Muscle layer of colon (tissue), 2 donors: ENCODE results near the gene HK1.

Experiments
- H3K27ac ChIP-seq: one replicate; pipeline ENCODE4 v1.7.0; 2013; ENCODE audit warnings: low read depth, mild to moderate bottlenecking, low read length, moderate library complexity
- H3K27me3 ChIP-seq, 2 donors: one replicate each; pipeline ENCODE4 v1.7.0; 2013; ENCODE audit warnings: low read length in 2 of 2, mild to moderate bottlenecking in 2 of 2; ENCODE audit not compliant: insufficient read depth in 2 of 2, control insufficient read depth in 1 of 2
- H3K36me3 ChIP-seq: one replicate; pipeline ENCODE4 v1.7.0; 2013; ENCODE audit warnings: mild to moderate bottlenecking, low read length; ENCODE audit not compliant: insufficient read depth
- H3K4me1 ChIP-seq: one replicate; pipeline ENCODE4 v1.7.0; 2013; ENCODE audit warnings: mild to moderate bottlenecking, low read length; ENCODE audit not compliant: insufficient read depth
- H3K4me3 ChIP-seq, 2 donors: one replicate each; pipeline ENCODE4 v1.7.0; 2013; ENCODE audit warnings: low read length in 2 of 2, low read depth in 1 of 2, mild to moderate bottlenecking in 1 of 2, moderate library complexity in 1 of 2
- H3K9ac ChIP-seq: one replicate; pipeline ENCODE4 v1.7.0; 2013; ENCODE audit warnings: low read length
- H3K9me3 ChIP-seq: one replicate; pipeline ENCODE4 v1.7.0; 2013; ENCODE audit warnings: mild to moderate bottlenecking, low read length
- donor health status: abdominal sarcoma.
- donor health status: Adenocarcinoma of cecum.

Gene HK1

GRCh38 chr10:69418052-69418752 lies 139.9 kb downstream of the HK1 start:
- Histone ChIP-seq H3K9me3 (no peaks in the 10 kb centered on the region), H3K4me3 (peak overlapping the region; percentile 25 to 41), H3K4me1 (peaks cover 52% of the 10 kb centered on the region), H3K27me3 (no peaks in the 10 kb centered on the region), H3K9ac (peak overlapping the region; percentile 72), H3K36me3 (no peaks in the 10 kb centered on the region), H3K27ac (peak overlapping the region; percentile 77)

- H3K9ac ChIP-seq = no peak overlapping the region
- no peaks in the 10 kb centered on the region for H3K27me3 ChIP-seq
- H3K27ac ChIP-seq = peak overlapping the region; percentile 77
- no peaks in the 10 kb centered on the region for H3K36me3 ChIP-seq
- H3K4me3 ChIP-seq = no peak overlapping the region
- no peaks in the 10 kb centered on the region for H3K9me3 ChIP-seq
- H3K4me1 ChIP-seq = peaks cover 52% of the 10 kb centered on the region
These were observed 140.9 kb downstream of the HK1 start for GRCh38 chr10:69419096-69419743.

- Histone ChIP-seq H3K4me3 (no peak overlapping the region), H3K36me3 (no peaks in the 10 kb centered on the region), H3K4me1 (peaks cover 52% of the 10 kb centered on the region), H3K9me3 (no peaks in the 10 kb centered on the region), H3K27ac (peak overlapping the region; percentile 77), H3K27me3 (no peaks in the 10 kb centered on the region), H3K9ac (no peak overlapping the region)
These were observed 141.4 kb downstream of the HK1 start for GRCh38 chr10:69419744-69420126.

GRCh38 chr10:69421611-69422308 lies 143.5 kb downstream of the HK1 start:
- Histone ChIP-seq H3K4me1 (peaks cover 64% of the 10 kb centered on the region), H3K27me3 (no peaks in the 10 kb centered on the region), H3K9me3 (no peaks in the 10 kb centered on the region), H3K27ac (peak overlapping the region; percentile 93), H3K4me3 (no peak overlapping the region), H3K9ac (peak overlapping the region; percentile 36), H3K36me3 (no peaks in the 10 kb centered on the region)

DNA sequence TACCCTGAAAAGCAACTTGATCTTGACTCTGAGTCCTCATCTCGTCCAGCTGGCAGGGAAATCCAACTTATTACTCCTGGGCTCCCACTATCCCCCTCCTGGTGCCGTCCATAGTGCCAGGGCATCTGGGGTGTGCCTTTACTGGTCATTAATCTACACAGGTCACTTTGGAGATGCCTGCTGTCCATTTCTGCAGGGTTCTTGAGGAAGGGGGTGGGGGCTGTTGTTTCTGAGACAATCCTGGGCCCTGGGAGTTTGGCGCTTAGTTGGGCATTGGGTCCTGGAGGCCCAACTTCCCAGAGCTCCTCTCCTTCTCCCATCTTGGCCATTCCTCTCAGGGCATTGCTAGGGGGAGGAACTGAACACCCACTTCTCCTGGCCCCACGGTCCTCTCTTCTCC lies 144.4 kb downstream of the HK1 start:
- no peaks in the 10 kb centered on the region for H3K36me3 ChIP-seq
- peak overlapping the region; percentile 93 for H3K27ac ChIP-seq

GRCh38 chr10:69425041-69425440 lies 146.7 kb downstream of the HK1 start:
- no peaks in the 10 kb centered on the region for H3K36me3 ChIP-seq
- no peak overlapping the region for H3K4me3 ChIP-seq
- H3K4me1 ChIP-seq = peaks cover 36% of the 10 kb centered on the region
- no peak overlapping the region for H3K27ac ChIP-seq
- H3K9ac ChIP-seq = no peak overlapping the region
- no peaks in the 10 kb centered on the region for H3K27me3 ChIP-seq
- no peaks in the 10 kb centered on the region for H3K9me3 ChIP-seq

More for the DNA sequence above, 144.4 kb downstream of the HK1 start:
- Histone ChIP-seq H3K9ac (peak overlapping the region; percentile 36), H3K4me3 (no peak overlapping the region), H3K27me3 (no peaks in the 10 kb centered on the region), H3K4me1 (peaks cover 58% of the 10 kb centered on the region), H3K9me3 (no peaks in the 10 kb centered on the region)

GRCh38 chr10:69425511-69426298 lies 147.4 kb downstream of the HK1 start:
- Histone ChIP-seq H3K9ac (no peak overlapping the region), H3K9me3 (no peaks in the 10 kb centered on the region), H3K27me3 (no peaks in the 10 kb centered on the region), H3K4me1 (peaks cover 32% of the 10 kb centered on the region), H3K4me3 (no peak overlapping the region), H3K27ac (peak overlapping the region; percentile 54), H3K36me3 (no peaks in the 10 kb centered on the region)

DNA sequence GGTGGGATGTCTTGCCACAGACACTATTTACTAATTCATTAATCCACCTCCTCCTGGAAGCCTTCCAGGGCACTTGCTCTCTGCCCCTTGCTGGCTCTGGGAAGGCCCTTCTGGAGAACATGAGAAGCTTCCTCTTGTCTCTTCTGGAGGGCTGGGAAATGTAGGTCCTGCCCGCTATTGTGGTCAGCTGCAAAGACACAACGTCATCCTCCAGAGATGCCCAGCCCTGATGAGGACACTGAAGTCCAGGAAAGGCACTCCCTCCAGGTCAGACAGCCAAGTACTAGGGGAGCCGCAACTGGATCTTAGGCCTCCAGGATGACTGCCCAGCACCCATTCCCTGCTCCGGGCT lies 148.1 kb downstream of the HK1 start:
- Histone ChIP-seq H3K9me3 (no peaks in the 10 kb centered on the region), H3K36me3 (no peaks in the 10 kb centered on the region), H3K9ac (no peak overlapping the region), H3K27ac (no peak overlapping the region), H3K27me3 (no peaks in the 10 kb centered on the region), H3K4me3 (no peak overlapping the region), H3K4me1 (peaks cover 25% of the 10 kb centered on the region)

GRCh38 chr10:69428165-69428564 lies 149.9 kb downstream of the HK1 start:
- Histone ChIP-seq H3K36me3 (no peaks in the 10 kb centered on the region), H3K9me3 (no peaks in the 10 kb centered on the region), H3K4me1 (peaks cover 12% of the 10 kb centered on the region), H3K4me3 (no peak overlapping the region), H3K9ac (no peak overlapping the region), H3K27ac (no peak overlapping the region), H3K27me3 (no peaks in the 10 kb centered on the region)

GRCh38 chr10:69434169-69434568 lies 155.9 kb downstream of the HK1 start:
- H3K36me3 ChIP-seq = no peaks in the 10 kb centered on the region
- H3K4me3 ChIP-seq = no peak overlapping the region
- no peak overlapping the region for H3K9ac ChIP-seq
- no peaks in the 10 kb centered on the region for H3K9me3 ChIP-seq
- H3K27me3 ChIP-seq = no peaks in the 10 kb centered on the region
- peaks cover 7% of the 10 kb centered on the region for H3K4me1 ChIP-seq
- no peak overlapping the region for H3K27ac ChIP-seq

DNA sequence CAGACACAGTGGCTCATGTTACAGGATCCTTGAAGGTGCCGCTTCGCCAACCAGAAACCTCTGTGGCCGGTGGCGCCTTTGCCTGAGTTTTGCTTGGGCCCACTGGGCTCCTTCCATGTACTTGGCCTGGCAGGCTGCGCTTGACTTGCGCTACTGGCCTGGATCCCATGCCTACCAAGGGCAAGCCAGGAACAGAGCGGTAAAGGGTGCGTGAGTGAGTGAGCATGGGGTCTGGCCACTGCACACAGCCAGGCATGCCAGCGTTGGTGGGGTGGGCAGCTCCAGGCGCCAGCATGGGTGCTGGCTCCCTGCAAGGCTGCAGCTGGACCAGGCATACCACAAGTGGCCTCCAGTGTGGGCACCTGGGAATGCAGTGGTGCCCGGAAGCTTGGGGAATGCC lies 156.6 kb downstream of the HK1 start:
- H3K27me3 ChIP-seq = no peaks in the 10 kb centered on the region
- no peak overlapping the region for H3K4me3 ChIP-seq
- no peaks in the 10 kb centered on the region for H3K9me3 ChIP-seq
- no peak overlapping the region for H3K9ac ChIP-seq
- no peak overlapping the region for H3K27ac ChIP-seq
- no peaks in the 10 kb centered on the region for H3K36me3 ChIP-seq
- H3K4me1 ChIP-seq = peaks cover 14% of the 10 kb centered on the region
